Panc1 (cell line): ENCODE data around the gene THUMPD1. TPM values are rescaled to one million over a fixed set of nuclear protein-coding genes. Genes with fewer than 3 reads are reported as not detected.

Experiments
- ATAC-seq: fragments of 200-7000 bp; cut with Tn5 transposase; 2 replicates; pipeline ENCODE4 v1.9.1; 2020; ENCODE audit warnings: mild to moderate bottlenecking, moderate library complexity
- BruUV-seq: library from RNA; stranded (reverse); fragments of 400-500 nt; replicated peaks from 2 replicates; lab custom pipeline; 2021; lab: Mats Ljungman, UMichigan
- CTCF ChIA-PET: fragments of 300-600 bp; sonication (Branson Sonifier 250); formaldehyde crosslinking; loops from one replicate; lab custom pipeline; 2022; ENCODE audit warnings: antibody characterized with exemption; lab: Charles Lee
- POLR2A ChIA-PET: fragments of 300-600 bp; sonication (Branson Sonifier 250); formaldehyde crosslinking; loops from one replicate; lab custom pipeline; 2022; ENCODE audit warnings: antibody characterized with exemption; lab: Charles Lee
- DNase-seq: peaks from one replicate; pipeline ENCODE4 v3.0.0-alpha.2; 2010; ENCODE audit warnings: low read depth, low spot score
- H3K27ac ChIP-seq: 2 replicates; pipeline ENCODE4 v1.5.1; 2011; ENCODE audit warnings: mild to moderate bottlenecking, low read length, inconsistent platforms
- H3K27me3 ChIP-seq: fragments of 200-500 bp; sonication (Bioruptor generic); 2 replicates; pipeline ENCODE4 v1.6.0; 2014; ENCODE audit warnings: low read length, inconsistent platforms; ENCODE audit not compliant: control insufficient read depth, insufficient read depth
- H3K36me3 ChIP-seq: fragments of 200-500 bp; sonication (Bioruptor generic); 2 replicates; pipeline ENCODE4 v1.5.1; 2014; ENCODE audit warnings: inconsistent platforms, mild to moderate bottlenecking, low read length, moderate library complexity; ENCODE audit not compliant: control insufficient read depth, insufficient read depth
- H3K4me1 ChIP-seq: 2 replicates; pipeline ENCODE4 v1.5.1; 2011; ENCODE audit warnings: inconsistent platforms, mild to moderate bottlenecking, low read length, moderate library complexity; ENCODE audit not compliant: control insufficient read depth, insufficient read depth
- H3K4me3 ChIP-seq, 2 experiments: 2 replicates each; pipeline ENCODE4 v1.5.1; 2011 to 2012; ENCODE audit warnings: low read depth in 2 of 2, low read length in 2 of 2, mild to moderate bottlenecking in 2 of 2, inconsistent platforms in 1 of 2, moderate library complexity in 1 of 2
- H3K9me3 ChIP-seq: fragments of 200-500 bp; sonication (Bioruptor generic); 2 replicates; pipeline ENCODE4 v1.5.1; 2014; ENCODE audit warnings: low read depth, mild to moderate bottlenecking, inconsistent platforms, low read length, moderate library complexity; ENCODE audit not compliant: control insufficient read depth, insufficient read depth
- POLR2AphosphoS5 ChIP-seq: IDR thresholded peaks from 2 replicates; pipeline ENCODE4 v1.6.1; 2012; ENCODE audit warnings: mild to moderate bottlenecking, low read depth, low read length, moderate library complexity
- SIN3A ChIP-seq: IDR thresholded peaks from 2 replicates; pipeline ENCODE4 v1.6.1; 2012; ENCODE audit warnings: low read depth, mild to moderate bottlenecking, low read length, moderate library complexity, borderline replicate concordance; ENCODE audit not compliant: insufficient read depth
- TCF7L2 ChIP-seq: IDR thresholded peaks from 2 replicates; pipeline ENCODE4 v1.6.1; 2011; ENCODE audit warnings: mild to moderate bottlenecking, low read depth, low read length, inconsistent platforms
- in situ Hi-C: cut with HindIII; loops from 2 replicates; pipeline ENCODE4 v1.10.0; 2016; ENCODE audit warnings: low sequenced_read_pairs, low pct_unique_long_range_greater_than_20kb
- intact Hi-C: fragments of 100-400 bp; cut with micrococcal nuclease; formaldehyde crosslinking; loops from one replicate; pipeline ENCODE4 v1.10.0; 2022; ENCODE audit not compliant: unreplicated experiment
- total RNA-seq: library from RNA; stranded (reverse); gene quantifications from one replicate; pipeline ENCODE4 v1.2.1, GENCODE V29; 2021; ENCODE audit not compliant: unreplicated experiment
- TF ChIP-seq, protein P1 (sequence below), 2 experiments: IDR thresholded peaks; 2 replicates each; pipeline ENCODE4 v1.6.1; 2011 to 2012; ENCODE audit warnings: low read depth in 2 of 2, control low read depth in 1 of 2, low read length in 1 of 2, mild to moderate bottlenecking in 1 of 2, moderate library complexity in 1 of 2; ENCODE audit not compliant: insufficient read depth in 1 of 2
- TF ChIP-seq, protein P2 (sequence below): fragments of 450-650 bp; IDR thresholded peaks from 2 replicates; pipeline ENCODE4 v1.5.1; 2017; ENCODE audit warnings: mild to moderate bottlenecking

Gene THUMPD1
- total RNA-seq, 1 experiment from 2014 or later: 36.2 TPM

DNA sequence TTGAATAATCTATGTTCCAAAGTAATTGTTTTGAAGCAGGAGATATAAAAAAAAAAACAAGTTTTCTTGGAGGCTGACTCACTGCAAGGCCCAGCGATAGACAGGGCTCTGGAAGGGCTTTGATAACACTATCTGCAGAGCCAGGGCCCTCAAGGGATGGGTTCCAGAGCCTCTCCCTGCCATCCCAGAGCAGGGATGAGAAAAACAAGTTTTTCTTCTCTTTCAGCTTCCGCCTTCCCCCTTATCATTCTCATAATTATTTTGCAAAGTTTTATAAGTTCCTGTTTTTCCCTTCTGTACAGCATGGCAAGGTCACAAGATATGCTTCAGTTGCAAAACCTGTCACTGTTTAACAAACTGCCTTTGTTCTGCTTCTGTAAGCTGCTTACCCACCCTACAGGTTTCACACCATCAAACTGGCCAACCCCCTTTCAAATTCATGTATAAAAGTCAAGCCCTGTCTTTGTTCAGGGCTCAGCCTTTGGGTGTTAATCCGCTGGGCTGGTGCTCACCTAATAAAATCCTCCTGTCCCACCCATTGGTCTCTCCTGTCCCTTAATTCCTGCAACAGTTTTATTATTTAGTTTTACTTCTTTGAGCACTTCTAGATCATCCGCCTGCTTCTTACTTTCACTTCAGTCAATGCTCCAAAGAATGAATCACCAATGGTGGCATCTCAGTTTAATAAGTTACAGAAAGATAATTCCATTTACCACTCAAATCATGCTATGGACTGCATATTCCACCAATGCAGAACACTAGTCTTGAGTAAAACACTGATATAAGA is 5.6 kb upstream of the THUMPD1 start:
- no peak overlapping the region for H3K27ac ChIP-seq
- H3K27me3 ChIP-seq: peaks cover 5% of the 10 kb centered on the region; the same call in 1 of the 2 replicates
- no peaks in the 10 kb centered on the region for H3K4me1 ChIP-seq
- no TSS peak for BruUV-seq
- intact Hi-C loops: no loop called here
- no peak for ATAC-seq
- H3K9me3 ChIP-seq: no peaks in the 10 kb centered on the region; the same call in 1 of the 2 replicates
- H3K36me3 ChIP-seq: no peaks in the 10 kb centered on the region
- DNase-seq: no peak
- ChIA-PET CTCF (no interaction called here), POLR2A (no interaction called here)
- TF ChIP-seq, protein P1, sequence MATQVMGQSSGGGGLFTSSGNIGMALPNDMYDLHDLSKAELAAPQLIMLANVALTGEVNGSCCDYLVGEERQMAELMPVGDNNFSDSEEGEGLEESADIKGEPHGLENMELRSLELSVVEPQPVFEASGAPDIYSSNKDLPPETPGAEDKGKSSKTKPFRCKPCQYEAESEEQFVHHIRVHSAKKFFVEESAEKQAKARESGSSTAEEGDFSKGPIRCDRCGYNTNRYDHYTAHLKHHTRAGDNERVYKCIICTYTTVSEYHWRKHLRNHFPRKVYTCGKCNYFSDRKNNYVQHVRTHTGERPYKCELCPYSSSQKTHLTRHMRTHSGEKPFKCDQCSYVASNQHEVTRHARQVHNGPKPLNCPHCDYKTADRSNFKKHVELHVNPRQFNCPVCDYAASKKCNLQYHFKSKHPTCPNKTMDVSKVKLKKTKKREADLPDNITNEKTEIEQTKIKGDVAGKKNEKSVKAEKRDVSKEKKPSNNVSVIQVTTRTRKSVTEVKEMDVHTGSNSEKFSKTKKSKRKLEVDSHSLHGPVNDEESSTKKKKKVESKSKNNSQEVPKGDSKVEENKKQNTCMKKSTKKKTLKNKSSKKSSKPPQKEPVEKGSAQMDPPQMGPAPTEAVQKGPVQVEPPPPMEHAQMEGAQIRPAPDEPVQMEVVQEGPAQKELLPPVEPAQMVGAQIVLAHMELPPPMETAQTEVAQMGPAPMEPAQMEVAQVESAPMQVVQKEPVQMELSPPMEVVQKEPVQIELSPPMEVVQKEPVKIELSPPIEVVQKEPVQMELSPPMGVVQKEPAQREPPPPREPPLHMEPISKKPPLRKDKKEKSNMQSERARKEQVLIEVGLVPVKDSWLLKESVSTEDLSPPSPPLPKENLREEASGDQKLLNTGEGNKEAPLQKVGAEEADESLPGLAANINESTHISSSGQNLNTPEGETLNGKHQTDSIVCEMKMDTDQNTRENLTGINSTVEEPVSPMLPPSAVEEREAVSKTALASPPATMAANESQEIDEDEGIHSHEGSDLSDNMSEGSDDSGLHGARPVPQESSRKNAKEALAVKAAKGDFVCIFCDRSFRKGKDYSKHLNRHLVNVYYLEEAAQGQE (IDR thresholded peaks at IDR 0.05; ENCODE audit: insufficient read depth in 1 of 2, low read depth in 2 of 2, low read length in 1 of 2): no peak
- TF ChIP-seq TCF7L2 (no peak), SIN3A (no peak), POLR2AphosphoS5 (no peak)
- in situ Hi-C loops: no loop called here
- no peak overlapping the region for H3K4me3 ChIP-seq

DNA sequence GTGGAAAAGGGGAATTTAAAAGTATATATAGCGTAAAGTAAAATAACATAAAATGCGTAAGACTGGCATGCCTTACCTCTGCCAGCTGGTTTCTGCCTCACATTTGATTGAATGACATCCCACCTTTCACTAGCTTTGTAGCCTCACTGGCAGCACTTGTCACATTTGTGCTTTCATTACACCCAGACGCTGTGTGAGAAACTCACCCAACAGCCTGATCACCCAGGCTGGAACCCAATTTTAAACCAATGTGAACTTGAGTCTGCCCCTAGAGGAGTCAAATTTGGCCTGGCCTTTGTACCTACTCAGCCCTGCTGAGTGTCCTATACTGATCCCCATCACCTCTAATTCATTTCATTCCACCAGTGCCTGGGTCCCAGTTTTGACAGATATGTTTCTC is 4.8 kb upstream of the THUMPD1 start:
- Histone ChIP-seq H3K27ac (no peak overlapping the region), H3K4me3 (no peak overlapping the region), H3K4me1 (no peaks in the 10 kb centered on the region), H3K27me3 (0 out of 2 replicates have a peak, but pooled peaks cover 2% of the 10 kb centered on the region), H3K36me3 (no peaks in the 10 kb centered on the region), H3K9me3 (no peaks in the 10 kb centered on the region; the same call in 1 of the 2 replicates)
- DNase-seq (no peak), ATAC-seq (no peak)
- intact Hi-C loops (no loop called here), in situ Hi-C loops (no loop called here)
- no TSS peak for BruUV-seq
- ChIA-PET CTCF (no interaction called here), POLR2A (no interaction called here)
- TF ChIP-seq TCF7L2 (no peak), SIN3A (no peak), POLR2AphosphoS5 (no peak)
- TF ChIP-seq, protein P1 (IDR thresholded peaks at IDR 0.05; ENCODE audit: insufficient read depth in 1 of 2, low read depth in 2 of 2, low read length in 1 of 2): no peak
- TF ChIP-seq, protein P2, sequence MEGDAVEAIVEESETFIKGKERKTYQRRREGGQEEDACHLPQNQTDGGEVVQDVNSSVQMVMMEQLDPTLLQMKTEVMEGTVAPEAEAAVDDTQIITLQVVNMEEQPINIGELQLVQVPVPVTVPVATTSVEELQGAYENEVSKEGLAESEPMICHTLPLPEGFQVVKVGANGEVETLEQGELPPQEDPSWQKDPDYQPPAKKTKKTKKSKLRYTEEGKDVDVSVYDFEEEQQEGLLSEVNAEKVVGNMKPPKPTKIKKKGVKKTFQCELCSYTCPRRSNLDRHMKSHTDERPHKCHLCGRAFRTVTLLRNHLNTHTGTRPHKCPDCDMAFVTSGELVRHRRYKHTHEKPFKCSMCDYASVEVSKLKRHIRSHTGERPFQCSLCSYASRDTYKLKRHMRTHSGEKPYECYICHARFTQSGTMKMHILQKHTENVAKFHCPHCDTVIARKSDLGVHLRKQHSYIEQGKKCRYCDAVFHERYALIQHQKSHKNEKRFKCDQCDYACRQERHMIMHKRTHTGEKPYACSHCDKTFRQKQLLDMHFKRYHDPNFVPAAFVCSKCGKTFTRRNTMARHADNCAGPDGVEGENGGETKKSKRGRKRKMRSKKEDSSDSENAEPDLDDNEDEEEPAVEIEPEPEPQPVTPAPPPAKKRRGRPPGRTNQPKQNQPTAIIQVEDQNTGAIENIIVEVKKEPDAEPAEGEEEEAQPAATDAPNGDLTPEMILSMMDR: no peak
